UCSD-AML1 (cell line): Measurements from ENCODE around the gene FBXO27.
A peak's percentile ranks its signal among the peaks of the same experiment; 100 is the strongest.
"Not testable (repeated sequence)": the region's sequence is repeated elsewhere in the genome, so short reads cannot be mapped to it uniquely, and the experiment has no call there.

Experiments
- DNase-seq: peaks from one replicate; lab custom pipeline; 2025; ENCODE audit not compliant: unreplicated experiment; lab: John Stamatoyannopoulos, UW

The FBXO27 gene

GRCh38 chr19:39032063-39032918, at the start of gene FBXO27:
Gene FBXO27, minus strand, starts transcription at chr19:39032549. Its CDS starts 322 bp downstream, at chr19:39032227.
- DNase-seq = no peak

GRCh38 chr19:39080431-39080830, 48.1 kb upstream of the FBXO27 start:
- DNase-seq = no peak

GRCh38 chr19:39078436-39079200, 46.3 kb upstream of the FBXO27 start:
- no peak for DNase-seq

- no peak for DNase-seq
These were observed 45.0 kb upstream of the FBXO27 start for GRCh38 chr19:39077323-39077722.

GRCh38 chr19:39074942-39075341, 42.6 kb upstream of the FBXO27 start:
- no peak for DNase-seq

GRCh38 chr19:39074205-39074692, 41.9 kb upstream of the FBXO27 start:
- no peak for DNase-seq

- no peak for DNase-seq
These were observed 38.5 kb upstream of the FBXO27 start for GRCh38 chr19:39070888-39071287.

- not testable (repeated sequence) for DNase-seq
These were observed 35.9 kb upstream of the FBXO27 start for GRCh38 chr19:39068259-39068658.

GRCh38 chr19:39067104-39067503, 34.8 kb upstream of the FBXO27 start:
- DNase-seq = no peak

GRCh38 chr19:39065928-39066327, 33.6 kb upstream of the FBXO27 start:
- DNase-seq = no peak

GRCh38 chr19:39064405-39064804, 32.1 kb upstream of the FBXO27 start:
- DNase-seq = no peak

GRCh38 chr19:39060171-39060570, 27.8 kb upstream of the FBXO27 start:
- no peak for DNase-seq

- no peak for DNase-seq
These were observed 27.0 kb upstream of the FBXO27 start for GRCh38 chr19:39059302-39059701.

GRCh38 chr19:39057615-39058014, 25.3 kb upstream of the FBXO27 start:
- DNase-seq = no peak

GRCh38 chr19:39054091-39054470, 21.7 kb upstream of the FBXO27 start:
- DNase-seq = no peak

GRCh38 chr19:39053276-39054090, 21.1 kb upstream of the FBXO27 start:
- DNase-seq = no peak

- DNase-seq = no peak
These were observed 20.5 kb upstream of the FBXO27 start for GRCh38 chr19:39052846-39053245.

GRCh38 chr19:39052243-39052746, 19.9 kb upstream of the FBXO27 start:
- peak; percentile 55 for DNase-seq

GRCh38 chr19:39047073-39047472, 14.7 kb upstream of the FBXO27 start:
- no peak for DNase-seq

GRCh38 chr19:39046037-39046821, 13.9 kb upstream of the FBXO27 start:
- DNase-seq = no peak
